Activated CD4-positive, CD25-positive, alpha-beta regulatory T cell treated with anti-CD3 and anti-CD28 coated beads, Interleukin-2, amount 50 U/mL, for 16 hours (primary cell): ENCODE measurements around the gene GCNA.
"Not testable (repeated sequence)": the region's sequence is repeated elsewhere in the genome, so short reads cannot be mapped to it uniquely, and the experiment has no call there.

Experiments used
- DNase-seq: peaks from one replicate; pipeline ENCODE4 v3.0.0-alpha.2; 2020; ENCODE audit warnings: low read depth, low spot score

The GCNA gene

DNA sequence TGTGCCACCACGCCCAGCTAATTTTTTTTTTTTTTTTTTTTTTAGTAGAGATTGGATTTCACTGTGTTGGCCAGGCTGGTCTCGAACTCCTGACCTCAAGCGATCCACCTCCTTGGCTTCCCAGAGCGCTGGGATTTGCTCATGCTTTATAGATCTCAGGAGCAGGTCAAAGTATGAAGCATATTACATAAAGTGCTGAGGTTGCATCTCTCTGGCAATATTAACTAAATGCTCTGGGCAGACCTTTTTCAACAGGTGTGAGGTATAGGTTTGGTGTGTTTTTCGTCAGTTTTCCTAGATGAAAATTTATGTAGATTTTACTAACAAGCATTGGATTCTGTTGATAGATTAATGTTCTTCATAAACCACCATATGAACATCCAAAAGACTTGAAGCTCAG lies 19.3 kb upstream of the GCNA start:
- DNase-seq, result no peak

- not testable (repeated sequence) for DNase-seq
Measured at GRCh38 chrX:71559773-71560172, 18.5 kb upstream of the GCNA start.

- DNase-seq, result no peak
Measured at GRCh38 chrX:71563921-71564320, 14.3 kb upstream of the GCNA start.

- DNase-seq, result no peak
Measured at GRCh38 chrX:71565474-71566041, 12.7 kb upstream of the GCNA start.

- not testable (repeated sequence) for DNase-seq
Measured at GRCh38 chrX:71571390-71571789, 6.8 kb upstream of the GCNA start.

- DNase-seq, result no peak
Measured at GRCh38 chrX:71573590-71573989, 4.6 kb upstream of the GCNA start.

DNA sequence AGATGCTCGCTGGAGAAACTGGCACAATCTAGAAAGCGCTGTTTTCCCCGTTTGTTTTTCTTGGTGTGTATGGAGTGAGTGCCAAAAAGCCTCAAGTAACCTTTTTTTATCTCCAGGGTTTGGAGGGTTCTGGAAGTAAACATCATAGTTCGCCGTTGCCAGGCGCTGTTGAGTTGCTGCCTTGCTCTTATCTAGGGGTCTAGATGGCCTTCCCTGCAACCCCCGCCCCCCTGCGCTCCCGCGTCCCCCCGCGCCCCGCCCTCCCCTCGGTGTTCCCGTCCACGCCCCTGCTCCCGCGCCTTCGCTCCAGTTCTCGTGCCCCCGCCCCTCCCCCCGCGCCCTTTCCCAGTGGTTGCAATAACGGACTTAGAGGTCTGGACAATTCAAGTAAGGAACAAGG lies 555 bp upstream of the GCNA start:
- no peak for DNase-seq

- DNase-seq, result no peak
Measured at GRCh38 chrX:71579136-71579989, 1.1 kb downstream of the GCNA start.

- no peak for DNase-seq
Measured at GRCh38 chrX:71579990-71580380, 1.7 kb downstream of the GCNA start.

DNA sequence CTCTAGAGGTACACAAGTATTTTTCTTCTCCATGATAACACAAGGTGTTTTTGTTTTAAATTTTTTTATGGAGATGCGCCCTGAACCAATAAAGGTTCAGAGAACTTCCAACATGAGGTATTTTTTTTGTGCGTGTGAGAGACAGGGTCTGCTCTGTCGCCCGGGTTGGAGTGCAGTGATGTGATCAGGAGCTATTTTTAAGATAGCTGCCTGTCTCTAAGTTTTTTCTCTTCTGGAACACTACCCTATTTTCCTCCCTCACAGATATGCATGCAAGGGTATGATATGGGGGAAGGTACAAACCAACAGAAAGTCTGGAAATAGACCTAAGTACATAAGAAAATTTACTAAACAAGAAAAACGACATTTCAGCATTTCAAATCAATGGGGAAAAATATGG lies 3.0 kb downstream of the GCNA start:
- no peak for DNase-seq

DNA sequence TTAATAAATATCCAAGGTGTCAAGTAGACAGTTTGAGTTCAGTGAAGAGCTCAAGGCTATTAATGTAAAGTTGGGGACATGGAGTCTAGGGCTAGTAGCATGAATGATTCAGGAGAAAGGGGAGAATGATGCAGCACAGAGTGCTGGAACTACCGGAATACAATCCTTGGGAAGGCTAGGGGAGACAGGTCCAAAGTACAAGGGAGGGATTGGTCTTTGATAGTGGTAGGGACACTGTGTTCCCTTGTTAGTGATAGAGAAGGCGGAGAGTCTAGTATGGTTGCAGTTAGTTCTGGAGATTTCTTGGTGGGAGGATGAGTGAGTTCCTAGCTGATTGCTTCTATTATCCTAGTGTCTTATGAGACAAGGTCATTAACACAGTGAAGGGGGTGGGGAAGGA lies 8.7 kb downstream of the GCNA start:
- DNase-seq, result no peak

DNA sequence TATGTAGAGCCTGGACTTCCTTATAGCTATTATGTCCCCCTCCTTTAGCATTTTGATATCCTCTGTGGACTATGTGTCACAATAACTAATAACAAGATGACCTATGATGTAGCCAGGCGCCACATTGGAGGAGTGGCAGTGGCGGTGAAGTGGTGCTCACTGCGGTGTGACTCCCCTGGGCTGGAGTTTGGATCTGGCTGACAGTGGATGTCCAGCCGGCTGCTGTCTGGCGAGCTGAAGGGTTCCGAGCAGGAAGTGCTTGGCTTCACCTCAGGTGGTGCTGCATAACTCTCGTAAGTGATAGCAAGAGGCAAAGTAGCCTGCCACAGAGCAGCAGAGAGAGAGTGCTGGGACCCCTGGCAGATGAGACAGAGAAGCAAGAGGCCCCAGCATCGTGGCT lies 15.0 kb downstream of the GCNA start:
- DNase-seq, result not testable (repeated sequence)

GRCh38 chrX:71599965-71600364 lies 21.7 kb downstream of the GCNA start:
- no peak for DNase-seq

DNA sequence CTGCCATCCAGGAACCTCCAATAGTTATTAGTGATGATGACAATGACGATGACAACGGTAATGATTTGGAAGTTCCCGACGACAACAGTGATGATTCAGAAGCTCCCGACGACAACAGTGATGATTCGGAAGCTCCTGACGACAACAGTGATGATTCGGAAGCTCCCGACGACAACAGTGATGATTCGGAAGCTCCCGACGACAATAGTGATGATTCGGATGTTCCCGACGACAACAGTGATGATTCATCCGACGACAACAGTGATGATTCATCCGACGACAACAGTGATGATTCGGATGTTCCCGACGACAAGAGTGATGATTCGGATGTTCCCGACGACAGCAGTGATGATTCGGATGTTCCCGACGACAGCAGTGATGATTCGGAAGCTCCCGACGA lies 25.4 kb downstream of the GCNA start:
- no peak for DNase-seq

GRCh38 chrX:71604141-71604540 lies 25.9 kb downstream of the GCNA start:
- no peak for DNase-seq

GRCh38 chrX:71604796-71605568 lies 26.7 kb downstream of the GCNA start:
- DNase-seq, result no peak

GRCh38 chrX:71606536-71607216 lies 28.4 kb downstream of the GCNA start:
- no peak for DNase-seq

- no peak for DNase-seq
Measured at GRCh38 chrX:71607488-71607887, 29.3 kb downstream of the GCNA start.

DNA sequence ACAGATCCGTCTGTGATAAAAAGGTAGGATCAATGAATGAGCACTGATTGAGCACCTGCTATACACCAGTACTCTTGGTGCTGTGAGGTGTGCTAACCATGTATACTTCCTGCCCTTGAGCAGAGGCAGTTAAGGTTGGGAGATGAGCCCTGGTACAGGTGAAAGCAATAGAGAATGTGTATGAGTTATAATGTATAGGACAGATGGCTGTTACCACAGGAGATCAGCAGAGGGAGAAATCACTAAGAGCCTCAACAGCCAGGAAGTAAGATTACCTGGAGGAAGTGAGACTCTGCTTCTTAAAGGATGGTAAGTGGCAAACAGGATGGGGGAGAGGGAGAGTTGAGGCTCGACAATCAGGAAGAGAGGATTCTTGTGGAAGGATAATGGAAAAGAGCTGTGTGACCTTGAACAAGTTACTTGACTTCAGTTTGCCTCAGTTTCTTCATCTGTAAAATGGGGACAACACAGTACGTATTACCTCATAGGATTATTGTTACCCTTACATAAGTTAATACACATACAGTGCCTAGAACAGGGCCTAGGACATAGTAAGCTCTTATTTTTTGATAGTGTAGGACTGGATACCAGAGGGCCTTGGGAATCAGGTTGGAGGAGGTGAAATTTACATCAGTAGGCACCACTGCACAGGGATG lies 31.0 kb downstream of the GCNA start:
- DNase-seq, result no peak

GRCh38 chrX:71611736-71612135 lies 33.5 kb downstream of the GCNA start:
- DNase-seq, result not testable (repeated sequence)

DNA sequence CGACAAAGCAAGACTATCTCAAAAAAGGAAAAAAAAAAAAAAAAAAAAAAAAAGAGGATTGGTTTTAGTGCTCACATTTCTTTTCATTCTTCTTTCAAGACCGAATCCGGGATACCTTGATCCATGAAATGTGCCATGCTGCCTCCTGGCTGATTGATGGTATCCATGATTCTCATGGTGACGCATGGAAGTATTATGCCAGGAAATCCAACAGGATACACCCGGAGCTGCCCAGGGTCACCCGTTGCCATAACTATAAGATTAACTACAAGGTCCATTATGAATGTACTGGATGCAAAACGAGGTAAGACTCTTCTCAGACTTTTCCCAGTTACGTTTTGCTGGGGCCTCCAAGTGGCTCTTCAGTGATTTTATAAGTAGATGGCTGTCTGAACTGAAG lies 34.0 kb downstream of the GCNA start:
- no peak for DNase-seq

DNA sequence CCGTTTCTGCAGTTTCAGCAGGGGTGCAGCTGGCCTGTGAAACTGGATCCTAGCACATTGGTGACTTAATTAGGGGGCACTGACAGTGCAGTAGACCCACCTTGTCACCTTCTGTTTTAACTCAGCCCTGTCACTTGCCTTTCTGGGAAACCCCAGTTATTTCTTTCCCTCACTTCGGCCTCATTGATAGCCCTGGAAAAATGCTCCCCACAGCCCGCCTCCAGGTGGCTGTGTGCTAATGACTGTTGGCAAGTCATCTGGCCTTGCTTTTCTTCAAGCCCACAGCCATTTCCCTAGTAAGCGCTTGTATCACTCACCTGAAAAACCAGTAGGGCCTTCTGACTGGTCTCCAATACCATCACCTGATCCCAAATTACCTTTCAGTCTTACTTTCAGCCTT lies 36.8 kb downstream of the GCNA start:
- DNase-seq, result no peak
